Cardiac muscle cell (in vitro differentiated cells and primary cell): Measurements from ENCODE around the gene BSG. TPM values are rescaled to one million over a fixed set of nuclear protein-coding genes. Genes with fewer than 3 reads are reported as not detected.

Experiments used
- DNase-seq, 2 donors: peaks; one replicate each; pipeline versions ENCODE4 v3.0.0 to v3.0.0-alpha.2; 2010 to 2017; ENCODE audit warnings: low read depth in 1 of 2, low spot score in 1 of 2
- H3K27ac ChIP-seq: fragments of 200-600 bp; sonication (generic); 2 replicates; pipeline ENCODE4 v1.5.1; 2016
- H3K27me3 ChIP-seq: fragments of 200-600 bp; sonication (generic); 2 replicates; pipeline ENCODE4 v1.6.0; 2016; ENCODE audit warnings: control low read depth
- H3K36me3 ChIP-seq: fragments of 200-600 bp; sonication (generic); 2 replicates; pipeline ENCODE4 v1.5.1; 2016; ENCODE audit warnings: control low read depth
- H3K4me1 ChIP-seq: fragments of 200-600 bp; sonication (generic); 2 replicates; pipeline ENCODE4 v1.8.1; 2017; ENCODE audit warnings: low read depth, mild to moderate bottlenecking, mixed run types
- H3K4me3 ChIP-seq: fragments of 200-600 bp; sonication (generic); 2 replicates; pipeline ENCODE4 v1.5.1; 2016; ENCODE audit warnings: mild to moderate bottlenecking
- H3K9me3 ChIP-seq: fragments of 200-600 bp; sonication (generic); 2 replicates; pipeline ENCODE4 v1.5.1; 2017; ENCODE audit warnings: low read depth, mild to moderate bottlenecking, control low read depth
- CTCF ChIP-seq: IDR thresholded peaks from 2 replicates; pipeline ENCODE4 v1.5.1; 2012; ENCODE audit warnings: low read depth, mild to moderate bottlenecking, low read length
- polyA plus RNA-seq: library from polyadenylated mRNA; unstranded; fragments of >200 nt; fragmentation: Nextera tagmentation; extraction: Ambion mirVana; gene quantifications from 2 replicates; pipeline ENCODE4 v1.2.1, GENCODE V29; 2016
- total RNA-seq: library from RNA; depleted of rRNA; stranded (reverse); fragments of >200 nt; gene quantifications from 2 replicates; pipeline ENCODE4 v1.2.3, GENCODE V29; 2016

The BSG gene
- total and polyA plus RNA-seq, 2 experiments from 2014 or later, result 826 to 1,204 TPM

- no peak within 1 kb of the TSS for H3K4me3 ChIP-seq
- no peak for DNase-seq
- peaks cover 5% of the 10 kb centered on the region for H3K36me3 ChIP-seq
- no peaks in the 10 kb centered on the region for H3K9me3 ChIP-seq
- no peak within 1 kb of the TSS for H3K27ac ChIP-seq
- H3K4me1 ChIP-seq, result no peaks in the 10 kb centered on the region
- no peak for TF ChIP-seq CTCF
- no peaks in the 10 kb centered on the region for H3K27me3 ChIP-seq
Observed at GRCh38 chr19:543910-544608, 28.3 kb upstream of the BSG start, which contains the start of gene GZMM. TSS of gene GZMM (plus strand) at chr19:544053. CDS start at chr19:544072, 19 bp downstream.

GRCh38 chr19:547117-547516 lies 25.3 kb upstream of the BSG start:
- Histone ChIP-seq H3K27me3 (no peaks in the 10 kb centered on the region), H3K9me3 (no peaks in the 10 kb centered on the region), H3K4me1 (no peaks in the 10 kb centered on the region), H3K36me3 (no peaks in the 10 kb centered on the region), H3K27ac (no peak overlapping the region), H3K4me3 (no peak overlapping the region)
- DNase-seq, result no peak
- no peak for TF ChIP-seq CTCF

- no peak for DNase-seq
- H3K27me3 ChIP-seq, result no peaks in the 10 kb centered on the region
- H3K4me3 ChIP-seq, result no peak overlapping the region
Observed at GRCh38 chr19:547836-548720, 24.3 kb upstream of the BSG start.

GRCh38 chr19:548886-549830 lies 23.2 kb upstream of the BSG start:
- Histone ChIP-seq H3K4me1 (no peaks in the 10 kb centered on the region), H3K36me3 (no peaks in the 10 kb centered on the region), H3K4me3 (no peak overlapping the region), H3K9me3 (no peaks in the 10 kb centered on the region), H3K27ac (no peak overlapping the region), H3K27me3 (no peaks in the 10 kb centered on the region)
- TF ChIP-seq CTCF, result no peak
- DNase-seq, result no peak

More at GRCh38 chr19:547836-548720, 24.3 kb upstream of the BSG start:
- Histone ChIP-seq H3K9me3 (no peaks in the 10 kb centered on the region), H3K27ac (no peak overlapping the region), H3K4me1 (no peaks in the 10 kb centered on the region), H3K36me3 (no peaks in the 10 kb centered on the region)
- TF ChIP-seq CTCF, result no peak

- TF ChIP-seq CTCF, result no peak
- DNase-seq, result no peak
- H3K4me3 ChIP-seq, result no peak overlapping the region
Observed at GRCh38 chr19:554817-555216, 17.6 kb upstream of the BSG start.

More at GRCh38 chr19:554817-555216, 17.6 kb upstream of the BSG start:
- no peaks in the 10 kb centered on the region for H3K9me3 ChIP-seq
- H3K27ac ChIP-seq, result no peak overlapping the region
- no peaks in the 10 kb centered on the region for H3K4me1 ChIP-seq
- no peaks in the 10 kb centered on the region for H3K27me3 ChIP-seq
- H3K36me3 ChIP-seq, result no peaks in the 10 kb centered on the region
